ENCODE measurements around the gene UBR4. TPM values are rescaled to one million over a fixed set of nuclear protein-coding genes. Genes with fewer than 3 reads are reported as not detected.

UBR4 gene
- polyA plus RNA-seq, 1 of the 3 experiments (the other 2 are of a cell fraction) = 68.7 TPM

GRCh38 chr1:19055001-19055400 is 155.1 kb downstream of the UBR4 start:
- Histone ChIP-seq H3K27me3 (ENCODE audit: insufficient read depth) (no peaks in the 10 kb centered on the region), H3K9ac (no peak overlapping the region), H3K4me2 (no peak overlapping the region), H3K36me3 (replicated peaks in 1 of 2; ENCODE audit: control insufficient read depth in 1 of 2, insufficient read depth in 2 of 2, low read length in 1 of 2) (no peaks in the 10 kb centered on the region), H3K9me3 (no peaks in the 10 kb centered on the region), H3K4me1 (ENCODE audit: control insufficient read depth in 1 of 2, insufficient read depth in 2 of 2, low read depth in 1 of 2, low read length in 1 of 2) (no peaks in the 10 kb centered on the region; a peak in 2 of 4 replicates), H3F3A (replicated peaks; ENCODE audit: insufficient read depth) (peaks cover 4% of the 10 kb centered on the region), H3K4me3 (ENCODE audit: low read depth in 2 of 2, low read length in 1 of 2) (no peak overlapping the region), H4K20me1 (ENCODE audit: insufficient read depth) (no peaks in the 10 kb centered on the region), H3K27ac (ENCODE audit: low read depth in 2 of 2, low read length in 1 of 2) (no peak overlapping the region), H3K79me2 (ENCODE audit: insufficient read depth) (no peaks in the 10 kb centered on the region), H3K9me2 (no peaks in the 10 kb centered on the region), H2AFZ (ENCODE audit: low read depth) (no peak overlapping the region)
- 33% methylated on average over 10 of the region's 11 CpGs for WGBS (ENCODE audit: low lambda C conversion rate)
- POLR2A ChIA-PET = no interaction called here
- CTCF ChIA-PET = interaction anchor here (1.4 to 1.6 kb wide), 2 partner anchors 12 to 148 kb away, joined by 3 to 4 read pairs; no protein-coding TSS in a partner anchor
- no peak for DNase-seq
- TF ChIP-seq REST (IDR thresholded peaks at IDR 0.05; ENCODE audit: low read depth, low read length) (no peak), MAX (IDR thresholded peaks at IDR 0.05; ENCODE audit: low read depth) (no peak), MXI1 (IDR thresholded peaks at IDR 0.05; ENCODE audit: low read depth, low read length) (no peak)

DNA sequence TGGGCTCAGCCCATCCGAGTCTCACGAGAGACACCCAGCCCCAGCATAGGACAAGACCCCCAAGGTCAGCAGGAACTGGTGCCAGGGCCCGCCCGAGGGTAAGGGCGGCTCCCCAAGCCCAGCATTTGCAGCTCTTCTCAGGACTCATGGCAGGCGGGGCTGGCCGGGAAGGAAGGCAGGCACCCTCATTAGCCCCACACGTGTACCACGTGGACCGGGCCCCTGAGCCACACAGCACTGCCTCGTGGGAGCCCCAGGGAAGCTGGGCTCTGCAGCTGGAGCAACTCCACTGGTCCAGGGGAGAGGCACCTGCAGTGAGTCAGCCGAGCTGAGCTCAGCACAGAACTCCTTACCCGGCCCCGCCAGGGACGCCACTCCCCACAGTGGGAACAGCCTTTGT is 155.8 kb downstream of the UBR4 start:
- H3K4me3 ChIP-seq (ENCODE audit: low read depth in 2 of 2, low read length in 1 of 2) = no peak overlapping the region
- DNase-seq = no peak
- no peaks in the 10 kb centered on the region; a peak in 2 of 4 replicates for H3K4me1 ChIP-seq (ENCODE audit: control insufficient read depth in 1 of 2, insufficient read depth in 2 of 2, low read depth in 1 of 2, low read length in 1 of 2)
- no peak overlapping the region for H3K27ac ChIP-seq (ENCODE audit: low read depth in 2 of 2, low read length in 1 of 2)
- no peaks in the 10 kb centered on the region for H3K9me3 ChIP-seq
- peaks cover 4% of the 10 kb centered on the region for H3F3A ChIP-seq (replicated peaks; ENCODE audit: insufficient read depth)
- TF ChIP-seq SIN3A (IDR thresholded peaks at IDR 0.05; ENCODE audit: borderline replicate concordance, low read depth, low read length) = no peak
- TF ChIP-seq RFX5 (IDR thresholded peaks at IDR 0.05; ENCODE audit: low read length) = no peak
- no peak for TF ChIP-seq NRF1 (IDR thresholded peaks at IDR 0.05; ENCODE audit: low read depth, low read length)
- no peak for TF ChIP-seq RAD21 (IDR thresholded peaks at IDR 0.05; ENCODE audit: low read length)
- TF ChIP-seq TCF12 (IDR thresholded peaks at IDR 0.05) = no peak
- no peak for TF ChIP-seq MAX (IDR thresholded peaks at IDR 0.05; ENCODE audit: low read depth)
- no peaks in the 10 kb centered on the region for H3K9me2 ChIP-seq
- no peaks in the 10 kb centered on the region for H4K20me1 ChIP-seq (ENCODE audit: insufficient read depth)
- 29% methylated on average over 4 of the region's 15 CpGs for WGBS (ENCODE audit: low lambda C conversion rate)
- no peaks in the 10 kb centered on the region for H3K79me2 ChIP-seq (ENCODE audit: insufficient read depth)
- ChIA-PET CTCF (interaction anchor here (1.3 to 1.5 kb wide), 3 partner anchors 11 to 170 kb away, joined by 3 to 4 read pairs (median 4); no protein-coding TSS in a partner anchor), POLR2A (no interaction called here)
- no peak overlapping the region for H3K9ac ChIP-seq
- no peak overlapping the region for H2AFZ ChIP-seq (ENCODE audit: low read depth)
- no peaks in the 10 kb centered on the region for H3K36me3 ChIP-seq (replicated peaks in 1 of 2; ENCODE audit: control insufficient read depth in 1 of 2, insufficient read depth in 2 of 2, low read length in 1 of 2)
- no peaks in the 10 kb centered on the region for H3K27me3 ChIP-seq (ENCODE audit: insufficient read depth)
- H3K4me2 ChIP-seq = no peak overlapping the region
